Endothelial cell of umbilical vein (primary cell): ENCODE measurements around the gene CACNA1S. TPM values are rescaled to one million over a fixed set of nuclear protein-coding genes. Genes with fewer than 3 reads are reported as not detected.

Source experiments
- BruUV-seq: library from RNA; stranded (reverse); fragments of 400-500 nt; replicated peaks from 2 replicates; lab custom pipeline; 2021; lab: Mats Ljungman, UMichigan
- CTCF ChIA-PET: fragments of 300-600, 350-600 bp; sonication (Branson Sonifier 250); formaldehyde crosslinking; loops from one replicate; lab custom pipeline; 2021; ENCODE audit warnings: antibody characterized with exemption, inconsistent platforms; lab: Charles Lee
- POLR2A ChIA-PET: fragments of 300-600, 350-600 bp; sonication (Branson Sonifier 250); formaldehyde crosslinking; loops from one replicate; lab custom pipeline; 2021; ENCODE audit warnings: antibody characterized with exemption, inconsistent platforms; lab: Charles Lee
- DNase-seq: peaks from one replicate; pipeline ENCODE4 v3.0.0-alpha.2; 2011; ENCODE audit warnings: low read depth, low spot score
- FAIRE-seq: peaks from 2 replicates; lab custom pipeline; 2011; peaks lifted over from hg19 to GRCh38; lab: Jason Lieb, UNC
- H2AFZ ChIP-seq: 2 replicates; pipeline ENCODE4 v1.6.0; 2012; ENCODE audit warnings: low read depth, low read length, control low read depth, inconsistent platforms
- H3K27ac ChIP-seq: 2 replicates; pipeline ENCODE4 v1.5.1; 2011; ENCODE audit warnings: low read depth, mild to moderate bottlenecking, control low read depth, low read length, moderate library complexity; ENCODE audit not compliant: insufficient read depth
- H3K27me3 ChIP-seq, 2 experiments: 2 replicates each; pipeline versions ENCODE4 v1.6.0 to v1.6.1; 2011; ENCODE audit warnings: low read length in 2 of 2, mixed read lengths in 1 of 2; ENCODE audit not compliant: control insufficient read depth in 2 of 2, insufficient read depth in 2 of 2
- H3K36me3 ChIP-seq, 2 experiments: 2 replicates in 1 of 2; 3 replicates in 1 of 2; pipeline ENCODE4 v1.5.1; 2011; ENCODE audit warnings: low read length in 2 of 2, mild to moderate bottlenecking in 1 of 2, moderate library complexity in 1 of 2; ENCODE audit not compliant: control insufficient read depth in 2 of 2, insufficient read depth in 2 of 2; ENCODE audit errors: extremely low read depth in 1 of 2
- H3K4me1 ChIP-seq: 3 replicates; pipeline ENCODE4 v1.5.1; 2011; ENCODE audit warnings: mild to moderate bottlenecking, low read length; ENCODE audit not compliant: control insufficient read depth, insufficient read depth; ENCODE audit errors: extremely low read depth
- H3K4me2 ChIP-seq: 2 replicates; pipeline ENCODE4 v1.6.1; 2011; ENCODE audit warnings: low read length, control low read depth, mixed read lengths; ENCODE audit not compliant: insufficient read depth
- H3K4me3 ChIP-seq, 3 experiments: fragments of 200-600 bp in 1 of 3; sonication (generic), shearing (Covaris generic) in 1 of 3; replicated peaks in 1 of 3; 2 replicates each; pipeline ENCODE4 v1.5.1; 2011 to 2016; ENCODE audit warnings: control low read depth in 3 of 3, low read length in 3 of 3, mild to moderate bottlenecking in 2 of 3, inconsistent platforms in 1 of 3, low read depth in 1 of 3, moderate library complexity in 1 of 3; ENCODE audit not compliant: insufficient read depth in 1 of 3
- H3K79me2 ChIP-seq: 2 replicates; pipeline ENCODE4 v1.6.0; 2012; ENCODE audit warnings: low read length, inconsistent platforms; ENCODE audit not compliant: control insufficient read depth, insufficient read depth
- H3K9ac ChIP-seq: replicated peaks from 2 replicates; pipeline ENCODE3; 2011; ENCODE audit warnings: low read length, control low read depth; ENCODE audit not compliant: insufficient read depth; ENCODE audit errors: extremely low read depth
- H3K9me1 ChIP-seq: replicated peaks from 3 replicates; pipeline ENCODE4 v1.6.0; 2011; ENCODE audit warnings: mild to moderate bottlenecking, low read length; ENCODE audit not compliant: control insufficient read depth, insufficient read depth; ENCODE audit errors: extremely low read depth
- H3K9me3 ChIP-seq: replicated peaks from 2 replicates; pipeline ENCODE4 v1.5.1; 2012; ENCODE audit warnings: low read length, inconsistent platforms; ENCODE audit not compliant: control insufficient read depth, insufficient read depth
- H4K20me1 ChIP-seq: replicated peaks from 2 replicates; pipeline ENCODE3; 2011; ENCODE audit warnings: mild to moderate bottlenecking, low read length; ENCODE audit not compliant: control insufficient read depth, insufficient read depth; ENCODE audit errors: extremely low read depth
- EZH2 ChIP-seq: IDR thresholded peaks from 2 replicates; pipeline ENCODE4 v1.6.1; 2012; ENCODE audit warnings: borderline replicate concordance, low read depth, mild to moderate bottlenecking, moderate library complexity, low read length, inconsistent platforms; ENCODE audit not compliant: severe bottlenecking
- FOS ChIP-seq: IDR thresholded peaks from 2 replicates; pipeline ENCODE4 v1.6.1; 2011; ENCODE audit warnings: mild to moderate bottlenecking, low read length, moderate library complexity, borderline replicate concordance; ENCODE audit not compliant: insufficient read depth
- GATA2 ChIP-seq: IDR thresholded peaks from 2 replicates; pipeline ENCODE4 v1.7.0; 2011; ENCODE audit warnings: low read depth, mild to moderate bottlenecking, moderate library complexity, mixed read lengths, low read length; ENCODE audit not compliant: insufficient read length, insufficient read depth
- JUN ChIP-seq: IDR thresholded peaks from 2 replicates; pipeline ENCODE4 v1.6.1; 2011; ENCODE audit warnings: borderline replicate concordance, low read depth; ENCODE audit not compliant: insufficient read length, insufficient read depth
- MYC ChIP-seq: IDR thresholded peaks from one replicate; pipeline ENCODE4 v1.6.1; 2011; ENCODE audit warnings: mild to moderate bottlenecking, low read depth, low read length
- POLR2AphosphoS5 ChIP-seq: IDR thresholded peaks from 2 replicates; pipeline ENCODE4 v1.6.1; 2012; ENCODE audit warnings: low read depth, mild to moderate bottlenecking, control low read depth, low read length, moderate library complexity; ENCODE audit not compliant: insufficient read depth
- dilution Hi-C: fragments of 300-500 bp; cut with MboI; formaldehyde crosslinking; loops from one replicate; pipeline ENCODE4 v1.15.0; 2019; ENCODE audit warnings: low sequenced_read_pairs; ENCODE audit not compliant: extremely low pct_ligation_motif_present
- intact Hi-C: fragments of 100-400 bp; cut with micrococcal nuclease; formaldehyde crosslinking; loops from one replicate; pipeline ENCODE4 v1.10.0; 2022
- polyA plus RNA-seq, 4 experiments: library from polyadenylated mRNA; depleted of rRNA in 3 of 4; stranded (reverse) in 3 of 4; unstranded in 1 of 4; fragments of >200 nt; gene quantifications; 2 replicates each; pipeline versions ENCODE4 v1.2.1 to v1.2.3, GENCODE V29; 2011 to 2012; ENCODE audit warnings: missing spikeins in 1 of 4
- total RNA-seq: library from RNA; stranded (reverse); gene quantifications from 2 replicates; pipeline ENCODE4 v1.2.3, GENCODE V29; 2021
- TF ChIP-seq, protein P1 (sequence below): IDR thresholded peaks from 2 replicates; pipeline ENCODE4 v1.6.1; 2011; ENCODE audit not compliant: insufficient read depth, insufficient read length
- TF ChIP-seq, protein P2 (sequence below), 2 donors: IDR thresholded peaks; 1 replicate in 1 of 2; 2 replicates in 1 of 2; pipeline ENCODE4 v1.5.1; 2011; ENCODE audit warnings: low read length in 2 of 2, mild to moderate bottlenecking in 2 of 2, moderate library complexity in 2 of 2, control low read depth in 1 of 2, inconsistent platforms in 1 of 2, low read depth in 1 of 2; ENCODE audit not compliant: insufficient read depth in 1 of 2; ENCODE audit errors: extremely low read depth in 1 of 2

The CACNA1S gene
- total and polyA plus RNA-seq, 2 donors (not counting 3 experiments of a cell fraction or from before 2014, with no cell fraction given) = not detected

DNA sequence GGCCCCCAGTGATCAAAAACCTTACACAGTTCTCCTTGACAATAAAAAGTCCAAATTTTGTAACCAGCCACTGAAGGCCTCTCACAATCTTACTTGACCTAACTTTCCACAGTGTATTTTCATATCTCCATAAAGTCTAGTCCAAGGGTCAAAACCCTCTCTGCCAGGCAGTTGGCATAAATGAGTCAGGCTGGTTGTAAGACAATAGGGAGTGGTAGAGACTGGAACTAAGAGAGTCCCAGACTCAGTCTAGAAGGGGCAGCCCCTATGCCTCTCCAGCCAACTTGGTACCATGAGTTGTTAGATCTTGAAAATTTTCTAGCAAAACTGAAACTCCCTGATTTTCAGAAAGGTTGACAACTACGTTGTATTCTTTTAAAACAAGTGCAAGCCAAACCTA lies 109.7 kb downstream of the CACNA1S start:
- no peaks in the 10 kb centered on the region for H3K27me3 ChIP-seq
- no peak overlapping the region for H3K4me2 ChIP-seq
- no peak overlapping the region for H3K9ac ChIP-seq
- H3K9me3 ChIP-seq = no peaks in the 10 kb centered on the region
- no peak overlapping the region for H3K27ac ChIP-seq
- intact Hi-C loops (no loop called here), dilution Hi-C loops (no loop called here)
- no peaks in the 10 kb centered on the region for H4K20me1 ChIP-seq
- BruUV-seq = no TSS peak
- H2AFZ ChIP-seq = no peak overlapping the region
- H3K79me2 ChIP-seq = no peaks in the 10 kb centered on the region
- DNase-seq (no peak), FAIRE-seq (no peak)
- H3K9me1 ChIP-seq = no peaks in the 10 kb centered on the region
- no peaks in the 10 kb centered on the region for H3K4me1 ChIP-seq
- H3K4me3 ChIP-seq = no peak overlapping the region
- POLR2A ChIA-PET = no interaction called here
- CTCF ChIA-PET = interaction anchor here (0.7 kb wide), 1 partner anchor 12 kb away, joined by 3 read pairs; no protein-coding TSS in a partner anchor
- no peaks in the 10 kb centered on the region for H3K36me3 ChIP-seq
- TF ChIP-seq MYC (no peak), JUN (no peak), FOS (no peak), GATA2 (no peak), EZH2 (no peak), POLR2AphosphoS5 (no peak)
- TF ChIP-seq, protein P1, sequence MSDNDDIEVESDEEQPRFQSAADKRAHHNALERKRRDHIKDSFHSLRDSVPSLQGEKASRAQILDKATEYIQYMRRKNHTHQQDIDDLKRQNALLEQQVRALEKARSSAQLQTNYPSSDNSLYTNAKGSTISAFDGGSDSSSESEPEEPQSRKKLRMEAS = no peak
- TF ChIP-seq, protein P2, sequence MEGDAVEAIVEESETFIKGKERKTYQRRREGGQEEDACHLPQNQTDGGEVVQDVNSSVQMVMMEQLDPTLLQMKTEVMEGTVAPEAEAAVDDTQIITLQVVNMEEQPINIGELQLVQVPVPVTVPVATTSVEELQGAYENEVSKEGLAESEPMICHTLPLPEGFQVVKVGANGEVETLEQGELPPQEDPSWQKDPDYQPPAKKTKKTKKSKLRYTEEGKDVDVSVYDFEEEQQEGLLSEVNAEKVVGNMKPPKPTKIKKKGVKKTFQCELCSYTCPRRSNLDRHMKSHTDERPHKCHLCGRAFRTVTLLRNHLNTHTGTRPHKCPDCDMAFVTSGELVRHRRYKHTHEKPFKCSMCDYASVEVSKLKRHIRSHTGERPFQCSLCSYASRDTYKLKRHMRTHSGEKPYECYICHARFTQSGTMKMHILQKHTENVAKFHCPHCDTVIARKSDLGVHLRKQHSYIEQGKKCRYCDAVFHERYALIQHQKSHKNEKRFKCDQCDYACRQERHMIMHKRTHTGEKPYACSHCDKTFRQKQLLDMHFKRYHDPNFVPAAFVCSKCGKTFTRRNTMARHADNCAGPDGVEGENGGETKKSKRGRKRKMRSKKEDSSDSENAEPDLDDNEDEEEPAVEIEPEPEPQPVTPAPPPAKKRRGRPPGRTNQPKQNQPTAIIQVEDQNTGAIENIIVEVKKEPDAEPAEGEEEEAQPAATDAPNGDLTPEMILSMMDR (IDR thresholded peaks at IDR 0.05; ENCODE audit: extremely low read depth in 1 of 2, insufficient read depth in 1 of 2, low read depth in 1 of 2, low read length in 2 of 2) = no peak
